HUES48 (cell line): ENCODE data around the gene PSG1.
"Not testable (repeated sequence)": the region's sequence is repeated elsewhere in the genome, so short reads cannot be mapped to it uniquely, and the experiment has no call there.

ENCODE experiments used
- H3K27ac ChIP-seq: one replicate; pipeline ENCODE4 v1.7.0; 2013; ENCODE audit warnings: low read depth, low read length, inconsistent platforms
- H3K27me3 ChIP-seq: 2 replicates; pipeline ENCODE4 v1.6.1; 2013; ENCODE audit warnings: mild to moderate bottlenecking, low read length; ENCODE audit not compliant: control insufficient read depth, insufficient read depth
- H3K36me3 ChIP-seq: 2 replicates; pipeline ENCODE4 v1.6.1; 2013; ENCODE audit warnings: low read length; ENCODE audit not compliant: control insufficient read depth, insufficient read depth
- H3K4me1 ChIP-seq: 2 replicates; pipeline ENCODE4 v1.6.1; 2013; ENCODE audit warnings: mild to moderate bottlenecking, low read length; ENCODE audit not compliant: control insufficient read depth, insufficient read depth
- H3K4me3 ChIP-seq: 2 replicates; pipeline ENCODE4 v1.5.1; 2013; ENCODE audit warnings: mild to moderate bottlenecking, low read depth, low read length
- H3K9ac ChIP-seq: 2 replicates; pipeline ENCODE4 v1.6.1; 2013; ENCODE audit warnings: mild to moderate bottlenecking, low read depth, low read length, moderate library complexity
- H3K9me3 ChIP-seq: 2 replicates; pipeline ENCODE4 v1.6.1; 2013; ENCODE audit warnings: low read length; ENCODE audit not compliant: control insufficient read depth, insufficient read depth

The PSG1 gene

DNA sequence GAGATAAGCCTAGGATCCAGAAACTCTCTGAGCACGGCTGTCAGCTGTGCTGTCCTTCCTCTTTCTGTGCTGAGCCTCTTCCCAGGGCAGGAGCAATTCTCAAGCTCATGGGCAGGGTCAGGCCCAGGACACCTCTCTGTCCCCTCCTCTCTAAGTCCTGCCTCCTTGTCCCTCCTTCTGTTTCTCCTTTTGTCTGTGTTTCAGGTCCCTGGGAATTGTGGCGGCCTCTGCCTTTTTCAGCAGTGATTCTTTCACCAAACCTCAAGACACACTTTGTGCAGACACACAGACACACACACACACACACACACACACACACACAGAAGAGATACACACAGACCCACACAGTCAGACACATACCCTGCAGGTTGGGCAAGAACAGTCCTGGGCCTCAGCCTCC is at the start of gene PSG1:
Gene PSG1 (minus strand): TSS at position 101 of the 400 bp plus-strand sequence. CDS start 132 bp downstream, outside the sequence.
- peaks cover 31% of the 10 kb centered on the region for H3K9me3 ChIP-seq
- no peak within 1 kb of the TSS for H3K4me3 ChIP-seq
- no peak within 1 kb of the TSS for H3K9ac ChIP-seq
- H3K27me3 ChIP-seq: no peaks in the 10 kb centered on the region
- no peaks in the 10 kb centered on the region for H3K4me1 ChIP-seq
- no peak within 1 kb of the TSS for H3K27ac ChIP-seq
- H3K36me3 ChIP-seq: no peaks in the 10 kb centered on the region

DNA sequence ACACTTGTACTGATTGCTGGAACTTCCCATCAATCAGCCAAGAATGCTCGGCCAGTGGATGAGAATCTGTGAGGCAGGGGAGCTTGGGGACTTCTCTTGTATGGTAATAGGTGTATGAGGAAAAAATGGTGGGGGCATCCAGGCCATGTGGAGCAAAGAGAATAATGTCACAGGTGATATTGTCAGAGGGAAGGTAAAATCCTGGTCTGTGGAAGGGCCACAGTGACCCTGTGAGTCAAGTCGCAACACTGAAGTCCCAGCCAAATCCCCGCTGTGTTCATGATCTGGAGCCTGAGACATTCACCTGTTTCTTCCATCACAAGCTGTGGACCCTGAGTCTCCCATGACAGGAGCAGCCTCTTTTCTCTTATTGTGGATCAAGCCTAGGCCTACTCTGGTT is 49.4 kb upstream of the PSG1 start:
- H3K27ac ChIP-seq: no peak overlapping the region
- no peak overlapping the region for H3K9ac ChIP-seq
- H3K36me3 ChIP-seq: no peaks in the 10 kb centered on the region
- H3K9me3 ChIP-seq: peaks cover 42% of the 10 kb centered on the region
- no peak overlapping the region for H3K4me3 ChIP-seq
- H3K27me3 ChIP-seq: no peaks in the 10 kb centered on the region
- no peaks in the 10 kb centered on the region for H3K4me1 ChIP-seq

DNA sequence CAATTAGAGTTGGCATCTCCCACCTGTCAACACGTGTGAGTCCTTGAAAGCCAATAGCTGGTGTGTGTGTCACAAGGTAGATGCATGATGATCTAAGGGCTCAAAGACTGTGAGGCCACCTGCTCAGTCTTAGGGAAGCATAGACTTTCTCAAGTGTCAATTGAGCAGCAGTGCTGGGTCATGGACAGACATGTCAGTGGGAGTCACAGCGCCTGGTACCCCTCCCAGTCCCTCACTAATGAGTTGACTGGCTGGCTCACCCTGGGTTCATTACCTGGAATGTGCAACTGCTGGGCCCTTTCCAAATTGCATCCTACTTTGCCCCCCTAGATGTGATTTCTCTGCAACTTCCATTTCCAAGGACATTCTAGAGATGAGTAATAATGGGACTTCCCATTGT is 47.3 kb upstream of the PSG1 start:
- H3K27me3 ChIP-seq: no peaks in the 10 kb centered on the region
- no peaks in the 10 kb centered on the region for H3K4me1 ChIP-seq
- H3K4me3 ChIP-seq: no peak overlapping the region
- peaks cover 43% of the 10 kb centered on the region for H3K9me3 ChIP-seq
- no peaks in the 10 kb centered on the region for H3K36me3 ChIP-seq
- H3K9ac ChIP-seq: no peak overlapping the region
- H3K27ac ChIP-seq: no peak overlapping the region

DNA sequence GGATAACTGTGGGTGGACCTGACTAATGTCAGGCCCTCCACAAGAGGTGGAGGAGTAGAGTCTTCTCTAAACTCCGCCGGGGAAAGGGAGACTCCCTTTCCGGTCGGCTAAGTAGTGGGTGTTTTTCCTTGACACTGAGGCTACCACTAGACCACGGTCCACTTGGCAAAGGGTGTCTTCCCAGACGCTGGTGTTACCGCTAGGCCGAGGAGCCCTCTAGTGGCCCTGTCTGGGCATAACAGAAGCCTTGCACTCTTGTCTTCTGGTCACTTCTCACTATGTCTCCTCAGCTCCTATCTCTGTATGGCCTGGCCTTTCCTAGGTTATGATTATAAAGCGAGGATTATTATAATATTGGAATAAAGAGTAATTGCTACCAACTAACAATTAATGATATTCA is 43.6 kb upstream of the PSG1 start:
- not testable (repeated sequence) for H3K9ac ChIP-seq, H3K27ac ChIP-seq, H3K4me1 ChIP-seq, H3K4me3 ChIP-seq, H3K36me3 ChIP-seq, H3K27me3 ChIP-seq
- peaks cover 37% of the 10 kb centered on the region for H3K9me3 ChIP-seq

DNA sequence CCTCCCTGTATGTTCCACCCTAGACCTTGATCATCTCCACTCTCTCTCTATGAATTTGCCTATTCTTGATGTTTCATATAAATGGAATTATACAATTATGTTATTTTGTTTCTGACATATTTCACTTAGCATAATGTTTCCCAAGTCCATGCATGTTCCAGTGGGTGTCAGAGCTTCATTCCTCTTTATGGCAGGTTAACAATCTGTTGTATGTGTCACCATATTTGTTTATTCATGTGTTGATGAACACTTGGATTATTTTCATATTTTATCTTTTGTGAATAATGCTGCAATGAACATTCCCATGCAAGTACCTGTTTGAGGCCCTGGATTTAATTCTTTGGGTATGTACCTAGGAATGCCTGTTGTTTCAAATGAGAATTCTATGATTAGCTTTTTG is 41.5 kb upstream of the PSG1 start:
- not testable (repeated sequence) for H3K27me3 ChIP-seq, H3K4me3 ChIP-seq

DNA sequence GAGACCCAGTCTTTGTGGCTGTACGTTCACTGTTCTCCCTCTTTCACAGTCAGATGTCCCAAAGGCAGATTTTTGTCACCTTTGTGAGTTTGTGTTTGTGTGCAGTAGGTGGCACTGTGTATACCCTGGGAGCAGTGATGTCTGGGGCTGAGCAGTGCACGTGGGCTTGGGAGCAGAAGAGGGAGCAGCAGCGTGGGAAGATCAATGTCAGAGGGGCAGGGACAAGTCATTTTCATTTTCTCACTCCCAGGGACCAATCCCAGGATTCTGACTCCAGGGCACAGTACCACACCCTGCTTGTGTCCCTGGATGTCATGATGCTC is 40.2 kb upstream of the PSG1 start:
- no peak overlapping the region for H3K27ac ChIP-seq
- H3K36me3 ChIP-seq: no peaks in the 10 kb centered on the region
- no peak overlapping the region for H3K4me3 ChIP-seq

More for the DNA sequence above, 41.5 kb upstream of the PSG1 start:
- not testable (repeated sequence) for H3K27ac ChIP-seq, H3K4me1 ChIP-seq, H3K9ac ChIP-seq, H3K36me3 ChIP-seq
- H3K9me3 ChIP-seq: peaks cover 41% of the 10 kb centered on the region

DNA sequence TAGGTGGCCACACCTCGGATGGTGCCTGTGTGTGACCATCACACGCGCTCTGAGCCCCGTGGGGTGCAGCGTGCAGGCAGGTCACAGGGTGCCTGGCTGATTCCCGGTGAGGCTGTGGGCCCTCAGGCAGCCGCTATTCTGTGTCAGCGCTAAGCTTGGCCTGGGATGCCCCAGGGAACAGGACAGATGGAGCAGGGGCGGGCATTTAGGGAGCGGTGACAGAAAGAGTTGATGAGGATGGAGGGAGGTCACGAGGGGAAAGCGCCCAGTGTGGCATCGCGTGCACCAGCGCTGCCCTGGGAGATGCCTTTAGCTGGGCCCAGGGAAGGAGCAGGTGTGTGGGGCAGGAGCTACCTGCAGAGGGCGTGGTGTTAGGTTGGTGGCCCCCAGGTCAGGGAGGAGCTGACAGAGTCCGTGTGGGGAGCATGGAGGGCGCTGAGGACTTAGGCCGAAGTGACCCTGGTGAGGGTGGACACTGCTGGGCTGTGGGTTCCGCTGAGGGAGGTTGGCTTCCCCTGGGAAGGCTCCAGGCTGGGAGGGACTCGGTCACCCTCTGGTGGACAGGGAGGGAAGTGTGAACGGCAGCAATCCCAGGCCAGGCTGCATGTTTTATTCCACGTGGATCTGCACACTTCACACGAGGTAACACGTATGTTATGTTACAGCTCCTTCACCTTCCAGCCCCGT is 39.7 kb upstream of the PSG1 start:
- peaks cover 43% of the 10 kb centered on the region for H3K9me3 ChIP-seq
- not testable (repeated sequence) for H3K4me3 ChIP-seq, H3K27ac ChIP-seq, H3K4me1 ChIP-seq, H3K36me3 ChIP-seq, H3K27me3 ChIP-seq, H3K9ac ChIP-seq

More for the DNA sequence above, 40.2 kb upstream of the PSG1 start:
- Histone ChIP-seq H3K9me3 (peaks cover 40% of the 10 kb centered on the region), H3K27me3 (no peaks in the 10 kb centered on the region), H3K9ac (no peak overlapping the region), H3K4me1 (no peaks in the 10 kb centered on the region)

DNA sequence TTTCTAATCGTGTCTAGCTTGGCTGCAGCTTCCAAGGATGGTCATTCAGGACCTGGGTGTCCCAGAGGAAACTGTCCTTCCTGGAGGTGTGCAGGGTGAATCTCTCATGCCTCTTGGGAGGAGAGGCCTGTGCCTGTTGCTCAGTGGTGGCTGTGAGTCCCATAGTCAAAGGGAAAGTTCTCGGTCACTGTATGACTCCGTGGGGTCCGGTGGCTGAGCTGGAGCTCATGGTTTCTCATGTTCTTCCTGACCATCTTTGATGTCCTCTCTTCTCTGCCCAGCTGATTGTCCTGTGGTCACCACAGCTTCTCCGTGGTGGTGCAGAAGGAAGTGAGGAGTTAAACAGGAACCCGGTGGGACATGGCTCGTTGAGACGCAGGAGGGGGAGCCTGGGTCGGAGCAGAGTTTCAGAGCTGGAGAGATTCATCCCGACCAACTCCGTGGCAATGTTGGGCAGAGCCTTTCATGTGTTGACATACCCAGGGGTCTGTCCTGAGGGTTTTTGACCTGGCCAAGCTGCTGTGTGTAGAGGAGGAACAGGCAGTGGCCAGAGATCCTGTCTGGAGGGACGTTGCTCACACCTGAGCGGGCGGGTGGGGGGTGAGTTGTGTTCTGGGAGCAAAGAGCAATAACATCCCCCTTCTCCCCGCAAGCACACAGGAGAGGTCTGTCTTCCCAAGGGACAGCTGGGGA is 39.0 kb upstream of the PSG1 start:
- H3K9ac ChIP-seq, H3K27ac ChIP-seq, H3K4me3 ChIP-seq, H3K36me3 ChIP-seq, H3K4me1 ChIP-seq, H3K27me3 ChIP-seq: not testable (repeated sequence)
- H3K9me3 ChIP-seq: peaks cover 45% of the 10 kb centered on the region

DNA sequence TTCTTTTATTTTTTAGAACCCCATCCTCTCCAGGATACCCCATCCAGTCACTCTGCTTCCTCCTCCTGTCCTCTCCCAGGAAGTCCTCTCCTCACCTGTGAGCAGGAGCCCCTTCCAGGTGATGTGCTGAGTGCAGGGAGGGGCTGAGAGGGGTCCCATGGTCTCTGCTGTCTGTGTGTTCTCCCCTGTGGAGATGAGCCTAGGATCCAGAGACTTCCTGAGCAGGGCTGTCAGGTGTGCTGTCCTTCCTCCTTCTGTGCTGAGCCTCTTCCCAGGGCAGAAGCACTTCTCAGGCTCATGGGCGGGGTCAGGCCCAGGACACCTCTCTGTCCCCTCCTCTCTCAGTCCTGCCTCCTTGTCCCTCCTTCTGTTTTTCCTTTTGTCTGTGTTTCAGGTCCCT is 38.1 kb upstream of the PSG1 start, which contains the start of gene PSG6:
Gene PSG6 (minus strand): TSS at position 261 of the 400 bp plus-strand sequence. CDS start 102 bp downstream, at position 159.
- not testable (repeated sequence) for H3K9ac ChIP-seq, H3K4me3 ChIP-seq, H3K27me3 ChIP-seq, H3K4me1 ChIP-seq, H3K27ac ChIP-seq, H3K36me3 ChIP-seq
- peaks cover 42% of the 10 kb centered on the region for H3K9me3 ChIP-seq

DNA sequence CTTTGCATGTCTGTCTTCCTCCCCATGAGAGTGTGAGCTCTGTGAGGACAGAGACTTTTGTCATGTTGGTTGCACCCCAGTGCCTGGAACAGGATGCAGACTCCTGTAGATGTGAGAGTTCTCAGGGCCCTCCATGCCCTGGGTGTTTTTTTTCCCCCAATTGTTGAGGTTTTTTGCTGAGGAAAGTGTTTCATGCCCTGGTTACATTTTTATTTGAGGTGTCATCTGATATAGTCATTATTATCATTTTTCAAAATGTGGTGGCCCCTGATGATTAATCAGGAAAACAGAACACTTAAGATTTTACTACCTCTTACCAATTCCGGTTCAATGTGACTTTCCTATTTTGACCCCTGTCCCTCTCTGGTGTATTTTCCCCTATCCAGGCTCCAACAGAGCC is 37.4 kb upstream of the PSG1 start:
- not testable (repeated sequence) for H3K36me3 ChIP-seq, H3K4me3 ChIP-seq, H3K9ac ChIP-seq, H3K4me1 ChIP-seq, H3K27ac ChIP-seq, H3K27me3 ChIP-seq
- peaks cover 43% of the 10 kb centered on the region for H3K9me3 ChIP-seq

DNA sequence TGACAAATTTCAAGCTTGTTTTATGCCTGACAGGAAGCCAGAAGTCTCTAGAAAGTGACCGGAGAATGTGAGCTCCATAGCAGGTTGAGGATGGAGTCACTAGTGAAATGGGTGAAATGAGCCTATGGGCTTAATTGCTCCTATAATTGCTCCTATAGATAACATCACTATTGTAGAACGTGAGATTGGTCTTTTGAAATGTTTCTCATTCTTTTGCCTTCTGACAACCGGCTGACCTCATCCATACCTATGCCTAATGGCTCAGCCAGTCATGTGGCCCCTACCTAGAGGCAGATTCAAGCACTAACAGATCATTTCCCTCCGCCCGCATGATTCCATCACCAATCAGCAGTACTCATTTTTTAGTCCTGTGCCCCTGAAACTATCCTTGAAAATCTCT is 34.0 kb upstream of the PSG1 start:
- H3K27me3 ChIP-seq, H3K4me3 ChIP-seq, H3K9ac ChIP-seq, H3K27ac ChIP-seq, H3K36me3 ChIP-seq, H3K4me1 ChIP-seq: not testable (repeated sequence)
- peaks cover 45% of the 10 kb centered on the region for H3K9me3 ChIP-seq
